ENCODE data around the gene THSD4.
A peak's percentile ranks its signal among the peaks of the same experiment; 100 is the strongest.

Gene THSD4

GRCh38 chr15:71747128-71748083 is 632.1 kb downstream of the THSD4 start:
- no peak for FAIRE-seq

GRCh38 chr15:71748293-71748718 is 633.0 kb downstream of the THSD4 start:
- FAIRE-seq = no peak

GRCh38 chr15:71749500-71749899 is 634.2 kb downstream of the THSD4 start:
- no peak for FAIRE-seq

- FAIRE-seq = no peak
Observed at GRCh38 chr15:71752128-71752527, 636.9 kb downstream of the THSD4 start.

- FAIRE-seq = peak; percentile 23
Observed at GRCh38 chr15:71752604-71753289, 637.5 kb downstream of the THSD4 start.

- no peak for FAIRE-seq
Observed at GRCh38 chr15:71753346-71753745, 638.1 kb downstream of the THSD4 start.

GRCh38 chr15:71754660-71755059 is 639.4 kb downstream of the THSD4 start:
- FAIRE-seq = no peak

GRCh38 chr15:71755092-71755970 is 640.1 kb downstream of the THSD4 start:
- no peak for FAIRE-seq

GRCh38 chr15:71756599-71757352 is 641.5 kb downstream of the THSD4 start:
- no peak for FAIRE-seq

GRCh38 chr15:71757741-71758530 is 642.7 kb downstream of the THSD4 start:
- no peak for FAIRE-seq

GRCh38 chr15:71758711-71759110 is 643.4 kb downstream of the THSD4 start:
- FAIRE-seq = no peak

- no peak for FAIRE-seq
Observed at GRCh38 chr15:71760852-71761251, 645.6 kb downstream of the THSD4 start.

- no peak for FAIRE-seq
Observed at GRCh38 chr15:71761649-71762048, 646.4 kb downstream of the THSD4 start.

GRCh38 chr15:71768184-71768583 is 652.9 kb downstream of the THSD4 start:
- FAIRE-seq = no peak

- no peak for FAIRE-seq
Observed at GRCh38 chr15:71773206-71773859, 658.1 kb downstream of the THSD4 start.

- FAIRE-seq = no peak
Observed at GRCh38 chr15:71775856-71776255, 660.6 kb downstream of the THSD4 start.

GRCh38 chr15:71776304-71776703 is 661.0 kb downstream of the THSD4 start:
- FAIRE-seq = no peak

GRCh38 chr15:71777216-71777943 is 662.1 kb downstream of the THSD4 start:
- FAIRE-seq = no peak

- no peak for FAIRE-seq
Observed at GRCh38 chr15:71779073-71779797, 664.0 kb downstream of the THSD4 start.
